Skeletal muscle satellite cell (primary cell): ENCODE measurements around the gene SLC5A6.
"Not testable (repeated sequence)": the region's sequence is repeated elsewhere in the genome, so short reads cannot be mapped to it uniquely, and the experiment has no call there.

ENCODE experiments used
- H3K27me3 ChIP-seq: 2 replicates; pipeline ENCODE4 v1.7.0; 2013; ENCODE audit warnings: low read length; ENCODE audit not compliant: control insufficient read depth, insufficient read depth
- H3K36me3 ChIP-seq: 2 replicates; pipeline ENCODE4 v1.7.0; 2013; ENCODE audit warnings: mild to moderate bottlenecking, control low read depth, low read length; ENCODE audit not compliant: insufficient read depth
- H3K4me1 ChIP-seq: 2 replicates; pipeline ENCODE4 v1.7.0; 2013; ENCODE audit warnings: low read length; ENCODE audit not compliant: control insufficient read depth, insufficient read depth
- H3K4me2 ChIP-seq: 2 replicates; pipeline ENCODE4 v1.7.0; 2013; ENCODE audit warnings: mild to moderate bottlenecking, low read length
- H3K4me3 ChIP-seq: 2 replicates; pipeline ENCODE4 v1.7.0; 2013; ENCODE audit warnings: low read length
- H3K9ac ChIP-seq: 2 replicates; pipeline ENCODE4 v1.7.0; 2013; ENCODE audit warnings: mild to moderate bottlenecking, low read depth, low read length, moderate library complexity
- H3K9me3 ChIP-seq: replicated peaks from 2 replicates; pipeline ENCODE4 v1.7.0; 2013; ENCODE audit warnings: mild to moderate bottlenecking, control low read depth, low read length

SLC5A6 gene

DNA sequence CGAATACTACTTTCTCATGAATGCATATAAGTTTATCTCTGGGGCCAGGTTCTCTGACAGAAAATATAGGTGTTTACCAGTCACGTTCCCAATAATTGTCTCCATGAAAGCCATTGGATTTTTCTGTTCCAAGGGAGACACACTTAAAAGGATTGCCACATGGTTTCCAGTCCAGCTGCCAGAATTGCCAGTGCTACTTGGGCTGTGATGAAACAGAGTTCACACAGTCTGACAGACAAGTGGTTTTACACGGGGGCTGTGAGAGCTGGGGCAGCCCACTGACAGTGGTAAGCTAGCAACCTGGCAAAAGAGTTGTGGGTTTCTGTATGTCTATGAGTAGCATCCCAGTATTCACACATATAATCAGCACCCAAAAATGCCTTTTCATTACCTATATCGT, 28.0 kb downstream of the SLC5A6 start:
- peaks cover 39% of the 10 kb centered on the region for H3K4me1 ChIP-seq
- H3K27me3 ChIP-seq: no peaks in the 10 kb centered on the region
- H3K4me3 ChIP-seq: no peak overlapping the region

DNA sequence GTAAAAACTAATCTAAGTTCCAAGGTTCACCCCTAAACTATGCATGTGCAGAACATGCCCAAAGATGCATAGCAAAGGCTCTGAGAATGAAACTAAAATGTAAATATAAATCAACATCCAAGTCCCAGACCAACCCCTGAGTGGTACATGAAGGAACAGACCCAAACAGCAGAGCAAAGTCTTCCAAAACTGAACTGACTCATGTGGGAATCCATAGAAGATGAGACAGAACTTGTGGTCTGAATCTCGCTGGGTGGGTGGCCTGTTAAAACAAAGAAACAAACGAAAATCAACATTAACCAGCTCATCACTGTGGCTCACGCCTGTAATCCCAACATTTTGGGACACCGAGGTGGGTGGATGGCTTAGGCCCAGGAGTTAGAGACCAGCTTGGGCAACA, 29.7 kb downstream of the SLC5A6 start:
- Histone ChIP-seq H3K9me3 (no peaks in the 10 kb centered on the region), H3K36me3 (no peaks in the 10 kb centered on the region), H3K4me2 (no peak overlapping the region), H3K4me1 (peaks cover 39% of the 10 kb centered on the region), H3K9ac (no peak overlapping the region), H3K4me3 (no peak overlapping the region), H3K27me3 (peaks cover 6% of the 10 kb centered on the region)

More for the DNA sequence above, 28.0 kb downstream of the SLC5A6 start:
- H3K4me2 ChIP-seq: no peak overlapping the region
- H3K9ac ChIP-seq: no peak overlapping the region
- H3K9me3 ChIP-seq: no peaks in the 10 kb centered on the region
- no peaks in the 10 kb centered on the region for H3K36me3 ChIP-seq

DNA sequence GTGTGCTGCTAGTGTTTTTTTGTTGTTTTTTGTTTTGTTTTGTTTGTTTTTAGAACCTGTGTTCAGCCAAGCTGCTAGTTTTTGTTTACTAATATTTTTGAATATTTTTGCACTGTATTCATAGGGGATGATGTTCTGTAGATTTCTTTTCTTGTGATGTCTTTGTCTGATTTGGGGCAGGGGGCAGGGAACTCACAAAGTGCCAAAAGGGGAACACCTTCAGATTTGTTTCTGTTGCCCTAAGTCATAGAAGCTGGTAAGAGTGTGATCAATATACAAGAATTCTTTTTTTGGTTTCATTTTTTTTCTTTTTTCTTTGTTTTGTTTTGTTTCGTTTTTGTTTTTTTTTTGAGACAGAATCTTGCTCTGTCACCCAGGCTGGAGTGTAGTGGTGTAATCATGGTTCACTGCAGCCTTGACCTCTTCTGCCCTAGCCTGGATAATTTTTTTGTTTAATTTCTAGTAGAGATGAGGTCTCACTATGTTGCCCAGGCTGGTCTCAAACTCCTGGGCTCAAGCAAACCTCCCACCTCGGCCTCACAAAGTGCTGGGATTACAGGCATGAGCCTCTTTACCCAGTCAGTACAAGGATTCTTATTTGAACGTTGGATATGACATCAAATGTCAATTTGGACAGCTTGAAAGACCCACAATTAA, 32.6 kb downstream of the SLC5A6 start:
- Histone ChIP-seq H3K4me3 (no peak overlapping the region), H3K4me2 (no peak overlapping the region), H3K9ac (no peak overlapping the region), H3K9me3 (no peaks in the 10 kb centered on the region), H3K4me1 (peaks cover 25% of the 10 kb centered on the region), H3K36me3 (no peaks in the 10 kb centered on the region), H3K27me3 (peaks cover 26% of the 10 kb centered on the region)

DNA sequence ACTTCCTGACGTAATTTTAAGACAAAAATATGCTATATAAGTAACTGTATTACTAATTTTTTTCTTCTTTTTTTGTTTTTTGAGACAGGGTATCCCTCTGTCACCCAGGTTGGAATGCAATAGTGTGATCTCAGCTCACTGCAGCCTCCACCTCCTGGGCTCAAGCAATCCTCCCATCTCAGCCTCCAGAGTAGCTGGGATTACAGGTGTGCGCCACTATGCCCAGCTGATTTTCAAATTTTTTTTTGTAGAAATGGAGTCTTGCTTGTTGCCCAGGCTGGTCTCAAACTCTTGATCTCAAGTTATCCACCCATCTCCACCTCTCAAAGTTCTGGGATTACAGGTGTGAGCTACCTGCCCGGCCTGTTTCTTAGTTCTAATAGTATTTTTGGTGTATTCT, 33.6 kb downstream of the SLC5A6 start:
- no peaks in the 10 kb centered on the region for H3K36me3 ChIP-seq
- no peak overlapping the region for H3K4me2 ChIP-seq
- H3K9ac ChIP-seq: no peak overlapping the region
- peaks cover 36% of the 10 kb centered on the region for H3K27me3 ChIP-seq
- H3K9me3 ChIP-seq: no peaks in the 10 kb centered on the region
- H3K4me3 ChIP-seq: no peak overlapping the region
- H3K4me1 ChIP-seq: peaks cover 25% of the 10 kb centered on the region

DNA sequence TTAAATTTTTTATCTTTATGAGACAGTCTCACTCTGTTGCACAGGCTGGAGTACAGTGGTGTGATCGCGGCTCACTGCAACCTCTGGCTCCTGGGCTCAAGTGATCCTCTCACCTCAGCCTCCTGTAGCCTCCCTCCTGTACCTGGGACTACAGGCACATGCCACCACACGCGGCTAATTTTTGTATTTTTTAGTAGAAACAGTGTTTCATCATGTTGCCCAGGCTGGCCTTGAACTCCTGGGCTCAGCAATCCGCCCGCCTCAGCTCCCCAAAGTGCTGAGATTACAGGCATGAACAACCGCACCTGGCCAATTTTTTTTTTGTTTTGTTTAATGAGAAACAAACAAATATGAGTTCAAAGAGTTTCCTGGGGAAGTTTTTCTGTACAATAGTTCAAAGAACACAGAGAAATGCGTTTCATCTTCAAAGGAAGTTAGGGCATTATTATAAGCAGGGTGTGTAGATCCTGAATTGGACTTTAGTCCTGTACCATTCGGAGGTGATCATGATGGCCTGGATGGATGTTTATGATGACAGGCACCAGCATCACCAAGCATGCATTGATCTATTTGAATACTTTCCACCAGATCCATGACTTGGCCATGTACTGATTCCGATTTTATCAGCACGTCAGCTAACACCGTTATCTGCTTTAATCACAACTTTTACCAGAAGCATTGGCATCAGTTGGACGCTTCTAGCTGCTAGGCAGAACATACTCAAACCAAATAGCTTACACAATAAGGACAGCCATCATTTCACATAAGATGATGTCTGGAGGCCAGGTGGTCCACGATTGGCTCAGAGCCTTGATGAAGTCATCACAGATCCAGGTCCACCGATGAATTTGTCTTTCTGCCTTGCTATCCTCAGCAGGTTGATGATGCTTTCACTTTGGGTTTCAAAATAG, 34.4 kb downstream of the SLC5A6 start:
- Histone ChIP-seq H3K27me3 (peaks cover 44% of the 10 kb centered on the region), H3K4me3 (no peak overlapping the region), H3K9ac (no peak overlapping the region)

DNA sequence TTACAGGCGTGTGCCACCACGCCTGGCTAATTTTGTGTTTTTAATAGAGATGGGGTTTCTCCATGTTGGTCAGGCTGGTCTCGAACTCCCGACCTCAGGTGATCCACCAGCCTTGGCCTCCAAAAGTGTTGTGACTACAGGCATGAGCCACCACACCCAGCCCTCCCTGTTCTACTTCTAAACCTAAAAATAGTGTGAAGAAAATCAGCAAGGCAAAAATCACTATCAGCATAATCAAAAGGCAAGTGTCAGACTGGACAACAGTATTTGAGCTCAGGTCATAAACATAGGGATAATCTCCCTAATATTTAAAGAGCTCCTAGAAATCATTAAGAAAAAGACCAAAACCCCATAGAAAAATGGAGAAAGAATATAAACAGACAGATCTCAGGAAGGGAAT, 36.3 kb downstream of the SLC5A6 start:
- H3K4me3 ChIP-seq, H3K9ac ChIP-seq, H3K9me3 ChIP-seq, H3K4me2 ChIP-seq, H3K36me3 ChIP-seq: not testable (repeated sequence)
- Histone ChIP-seq H3K27me3 (peaks cover 57% of the 10 kb centered on the region), H3K4me1 (peaks cover 11% of the 10 kb centered on the region)

More for the DNA sequence above, 34.4 kb downstream of the SLC5A6 start:
- peaks cover 25% of the 10 kb centered on the region for H3K4me1 ChIP-seq
- H3K9me3 ChIP-seq: no peaks in the 10 kb centered on the region
- no peak overlapping the region for H3K4me2 ChIP-seq
- no peaks in the 10 kb centered on the region for H3K36me3 ChIP-seq

DNA sequence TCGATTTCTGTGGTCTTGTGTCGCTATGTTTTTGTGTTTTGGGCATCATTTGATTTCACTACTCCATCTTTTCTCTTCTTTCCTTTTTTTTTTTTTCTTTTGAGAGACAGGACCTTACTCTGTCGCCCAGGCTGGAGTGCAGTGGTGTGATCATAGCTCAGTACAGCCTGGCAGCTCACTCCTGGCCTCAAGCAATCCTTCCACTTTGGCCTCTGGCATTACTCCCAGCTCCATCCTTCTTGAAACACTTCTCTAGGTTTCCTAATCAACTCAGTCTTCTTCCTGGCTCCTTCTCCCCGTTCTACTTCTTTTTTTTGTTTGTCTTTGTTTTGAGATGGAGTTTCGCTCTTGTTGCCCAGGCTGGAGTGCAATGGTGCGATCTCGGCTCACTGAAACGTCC, 36.7 kb downstream of the SLC5A6 start:
- Histone ChIP-seq H3K4me1 (peaks cover 7% of the 10 kb centered on the region), H3K9ac (no peak overlapping the region), H3K27me3 (peaks cover 62% of the 10 kb centered on the region), H3K4me2 (no peak overlapping the region), H3K9me3 (no peaks in the 10 kb centered on the region), H3K36me3 (no peaks in the 10 kb centered on the region), H3K4me3 (no peak overlapping the region)

DNA sequence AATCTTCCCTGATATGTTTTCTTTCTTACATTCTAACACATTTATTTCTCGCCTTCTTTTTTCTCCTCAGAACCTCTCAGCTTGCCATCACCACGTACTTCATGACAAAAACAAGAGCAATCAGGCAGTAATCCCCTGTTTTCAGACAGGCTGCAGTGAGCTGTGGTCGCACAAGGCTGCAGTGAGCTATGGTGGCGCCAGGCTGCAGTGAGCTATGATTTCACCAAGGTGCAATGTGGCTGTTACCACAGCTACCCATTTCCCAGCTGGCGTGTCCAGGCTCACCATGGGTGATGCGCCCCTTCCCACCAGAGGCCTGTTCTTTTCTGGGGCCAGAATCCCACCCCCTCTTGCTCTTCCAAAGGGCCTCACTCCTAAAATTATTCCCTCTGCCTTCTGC, 37.4 kb downstream of the SLC5A6 start:
- no peak overlapping the region for H3K9ac ChIP-seq
- H3K9me3 ChIP-seq: no peaks in the 10 kb centered on the region
- no peak overlapping the region for H3K4me2 ChIP-seq
- H3K4me3 ChIP-seq: no peak overlapping the region
- H3K36me3 ChIP-seq: no peaks in the 10 kb centered on the region
- peaks cover under 1% of the 10 kb centered on the region for H3K4me1 ChIP-seq
- H3K27me3 ChIP-seq: peaks cover 65% of the 10 kb centered on the region

DNA sequence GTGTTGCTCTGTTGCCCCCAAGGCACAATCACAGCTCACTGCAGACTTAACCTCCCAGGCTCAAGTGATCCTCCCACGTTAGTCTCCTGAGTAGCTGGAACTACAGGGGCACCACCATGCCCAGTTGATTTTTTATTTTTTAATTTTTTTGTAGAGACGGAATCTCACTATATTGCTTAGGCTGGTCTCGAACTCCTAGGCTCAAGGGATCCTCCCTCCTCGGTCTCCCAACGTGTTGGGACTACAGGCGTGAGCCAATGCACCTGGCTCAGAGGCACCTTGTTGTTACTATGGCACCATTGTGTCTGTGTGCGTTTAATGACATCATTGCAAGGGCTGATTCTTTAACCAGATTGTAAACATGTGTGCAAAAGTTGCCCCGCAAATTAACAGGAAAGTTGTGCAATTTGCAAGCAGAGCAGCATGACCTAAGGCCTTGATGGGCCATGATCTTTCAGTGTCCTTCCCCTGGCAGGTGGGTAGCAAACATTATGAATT, 40.7 kb downstream of the SLC5A6 start:
- H3K4me2 ChIP-seq: no peak overlapping the region
- no peaks in the 10 kb centered on the region for H3K9me3 ChIP-seq
- H3K36me3 ChIP-seq: no peaks in the 10 kb centered on the region
- H3K4me1 ChIP-seq: no peaks in the 10 kb centered on the region
- H3K27me3 ChIP-seq: peaks cover 66% of the 10 kb centered on the region
- no peak overlapping the region for H3K4me3 ChIP-seq
- no peak overlapping the region for H3K9ac ChIP-seq

DNA sequence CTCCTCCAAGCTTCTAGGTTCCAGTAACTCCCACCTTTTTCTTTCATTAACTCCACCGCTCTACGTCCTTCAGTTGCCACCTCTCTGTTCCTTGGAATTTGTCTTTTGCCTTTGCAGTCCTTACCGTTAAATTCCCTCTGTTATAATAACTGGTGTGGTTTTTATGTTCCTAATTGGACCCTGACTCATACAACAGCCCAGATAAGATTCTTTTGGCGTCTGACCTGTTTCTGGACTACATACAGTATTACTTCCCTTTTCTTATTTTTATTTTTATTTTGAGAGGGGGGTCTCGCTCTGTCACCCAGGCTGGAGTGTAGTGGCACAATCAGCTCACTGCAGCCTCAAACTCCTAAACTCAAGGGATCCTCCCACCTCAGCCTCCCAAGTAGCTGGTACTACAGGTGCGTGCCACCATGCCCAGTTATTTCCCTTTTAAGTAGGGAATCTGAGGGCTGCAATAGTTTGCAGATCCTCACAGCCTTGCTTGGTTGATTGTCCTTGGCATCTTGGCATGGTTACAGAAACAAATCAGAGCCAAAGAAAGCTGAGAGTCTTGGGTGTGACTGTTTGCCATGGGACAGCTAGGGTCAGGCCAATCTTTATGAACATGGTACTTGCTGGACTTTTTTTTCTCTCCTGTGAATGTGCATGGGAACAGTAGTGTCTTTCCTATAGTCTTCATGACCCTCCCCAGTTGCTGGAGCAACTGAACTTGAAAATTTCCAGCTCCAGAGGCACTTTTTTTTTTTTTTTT, 41.3 kb downstream of the SLC5A6 start:
- no peaks in the 10 kb centered on the region for H3K4me1 ChIP-seq
- H3K9ac ChIP-seq: no peak overlapping the region
- H3K4me2 ChIP-seq: no peak overlapping the region
- H3K9me3 ChIP-seq: no peaks in the 10 kb centered on the region
- peaks cover 61% of the 10 kb centered on the region for H3K27me3 ChIP-seq
- H3K4me3 ChIP-seq: no peak overlapping the region
- H3K36me3 ChIP-seq: no peaks in the 10 kb centered on the region
